ENCODE data around the gene NFE2L2. TPM values are rescaled to one million over a fixed set of nuclear protein-coding genes. Genes with fewer than 3 reads are reported as not detected.

Gene NFE2L2
- total RNA-seq, 1 experiment from 2014 or later, result 80.0 TPM

- Histone ChIP-seq H3K4me3 (ENCODE audit: low read depth, low read length, poor library complexity, severe bottlenecking) (no peak overlapping the region), H3K4me1 (ENCODE audit: insufficient read depth, low read length, poor library complexity, severe bottlenecking) (peaks cover 50% of the 10 kb centered on the region), H3K9me3 (ENCODE audit: low read depth, low read length, poor library complexity, severe bottlenecking) (no peaks in the 10 kb centered on the region), H3K27ac (ENCODE audit: low read depth, low read length, poor library complexity, severe bottlenecking) (no peak overlapping the region), H3K36me3 (ENCODE audit: insufficient read depth, low read length, poor library complexity, severe bottlenecking) (peaks cover 8% of the 10 kb centered on the region), H3K27me3 (replicated peaks; ENCODE audit: insufficient read depth, low read depth, low read length, poor library complexity) (no peaks in the 10 kb centered on the region)
- intact Hi-C loops (cut with micrococcal nuclease; ENCODE audit: unreplicated experiment), result no loop called here
- TF ChIP-seq CTCF (conservative IDR thresholded peaks at IDR 0.05; ENCODE audit: low read depth, low read length), result no peak
- no peak for TF ChIP-seq EZH2 (IDR thresholded peaks at IDR 0.05; ENCODE audit: borderline replicate concordance, low read depth, low read length, poor library complexity, severe bottlenecking)
- BruUV-seq (replicated peaks), result no TSS peak
- CTCF ChIA-PET, result interaction anchor here (0.6 kb wide), 1 partner anchor 10 kb away, joined by 3 read pairs; no protein-coding TSS in a partner anchor
- DNase-seq (ENCODE audit: low spot score), result no peak
- POLR2A ChIA-PET (ENCODE audit: low non-redundant PET), result interaction anchor here (0.6 kb wide), 1 partner anchor 8 kb away, joined by 8 read pairs; no protein-coding TSS in a partner anchor
Measured at GRCh38 chr2:177239053-177239452, 25.5 kb downstream of the NFE2L2 start.

GRCh38 chr2:177237932-177238331 is 26.6 kb downstream of the NFE2L2 start:
- no TSS peak for BruUV-seq (replicated peaks)
- no peak for DNase-seq (ENCODE audit: low spot score)
- peaks cover 19% of the 10 kb centered on the region for H3K36me3 ChIP-seq (ENCODE audit: insufficient read depth, low read length, poor library complexity, severe bottlenecking)
- H3K27me3 ChIP-seq (replicated peaks; ENCODE audit: insufficient read depth, low read depth, low read length, poor library complexity), result no peaks in the 10 kb centered on the region
- H3K9me3 ChIP-seq (ENCODE audit: low read depth, low read length, poor library complexity, severe bottlenecking), result no peaks in the 10 kb centered on the region
- H3K27ac ChIP-seq (ENCODE audit: low read depth, low read length, poor library complexity, severe bottlenecking), result no peak overlapping the region
- H3K4me1 ChIP-seq (ENCODE audit: insufficient read depth, low read length, poor library complexity, severe bottlenecking), result peaks cover 43% of the 10 kb centered on the region
- H3K4me3 ChIP-seq (ENCODE audit: low read depth, low read length, poor library complexity, severe bottlenecking), result no peak overlapping the region
- POLR2A ChIA-PET (ENCODE audit: low non-redundant PET), result no interaction called here
- CTCF ChIA-PET, result no interaction called here
- TF ChIP-seq CTCF (conservative IDR thresholded peaks at IDR 0.05; ENCODE audit: low read depth, low read length), result no peak
- no peak for TF ChIP-seq EZH2 (IDR thresholded peaks at IDR 0.05; ENCODE audit: borderline replicate concordance, low read depth, low read length, poor library complexity, severe bottlenecking)
- intact Hi-C loops (cut with micrococcal nuclease; ENCODE audit: unreplicated experiment), result no loop called here

GRCh38 chr2:177235855-177236437 is 28.6 kb downstream of the NFE2L2 start:
- CTCF ChIA-PET, result no interaction called here
- no TSS peak for BruUV-seq (replicated peaks)
- intact Hi-C loops (cut with micrococcal nuclease; ENCODE audit: unreplicated experiment), result no loop called here
- Histone ChIP-seq H3K36me3 (ENCODE audit: insufficient read depth, low read length, poor library complexity, severe bottlenecking) (peaks cover 39% of the 10 kb centered on the region), H3K27me3 (replicated peaks; ENCODE audit: insufficient read depth, low read depth, low read length, poor library complexity) (no peaks in the 10 kb centered on the region), H3K9me3 (ENCODE audit: low read depth, low read length, poor library complexity, severe bottlenecking) (no peaks in the 10 kb centered on the region), H3K4me1 (ENCODE audit: insufficient read depth, low read length, poor library complexity, severe bottlenecking) (peaks cover 25% of the 10 kb centered on the region), H3K27ac (ENCODE audit: low read depth, low read length, poor library complexity, severe bottlenecking) (no peak overlapping the region), H3K4me3 (ENCODE audit: low read depth, low read length, poor library complexity, severe bottlenecking) (no peak overlapping the region)
- TF ChIP-seq CTCF (conservative IDR thresholded peaks at IDR 0.05; ENCODE audit: low read depth, low read length), result no peak
- no peak for TF ChIP-seq EZH2 (IDR thresholded peaks at IDR 0.05; ENCODE audit: borderline replicate concordance, low read depth, low read length, poor library complexity, severe bottlenecking)
- DNase-seq (ENCODE audit: low spot score), result no peak
- POLR2A ChIA-PET (ENCODE audit: low non-redundant PET), result no interaction called here

Data from A673 (cell line).